ENCODE results near the gene RAD9A. TPM values are rescaled to one million over a fixed set of nuclear protein-coding genes. Genes with fewer than 3 reads are reported as not detected.

Gene RAD9A
- total and polyA plus RNA-seq, 2 experiments from 2014 or later: 3.9 to 4.6 TPM

- H3K79me2 ChIP-seq (ENCODE audit: insufficient read depth): peaks cover 17% of the 10 kb centered on the region
- H3F3A ChIP-seq (ENCODE audit: insufficient read depth): peaks cover 51% of the 10 kb centered on the region
- no peak overlapping the region for H3K9ac ChIP-seq
- peaks cover 27% of the 10 kb centered on the region for H3K4me1 ChIP-seq (ENCODE audit: insufficient read depth)
- H3K4me2 ChIP-seq (ENCODE audit: unreplicated experiment): no peak overlapping the region
- peak; percentile 47 for DNase-seq
- H3K4me3 ChIP-seq: no peak overlapping the region
- 57 to 63% methylated on average over 11 of the region's 11 CpGs for WGBS, 2 experiments (ENCODE audit: low coverage in 1 of 2, low lambda C conversion rate in 2 of 2, missing lambda C conversion rate in 2 of 2)
- no peak for TF ChIP-seq EZH2 (IDR thresholded peaks at IDR 0.05; ENCODE audit: insufficient read depth, poor library complexity, severe bottlenecking)
- no peak for TF ChIP-seq EZH2phosphoT487 (IDR thresholded peaks at IDR 0.05; ENCODE audit: insufficient read depth, low read depth)
- no peaks in the 10 kb centered on the region for H3K27me3 ChIP-seq (replicated peaks; ENCODE audit: insufficient read depth)
- peak overlapping the region; percentile 34 for H3K27ac ChIP-seq
- H3K36me3 ChIP-seq (ENCODE audit: low read depth): no peaks in the 10 kb centered on the region
- no peak overlapping the region for H2AFZ ChIP-seq
- no peaks in the 10 kb centered on the region for H4K20me1 ChIP-seq (ENCODE audit: insufficient read depth)
- no peaks in the 10 kb centered on the region for H3K9me2 ChIP-seq (ENCODE audit: insufficient read depth)
- H3K9me3 ChIP-seq (ENCODE audit: low read depth): no peaks in the 10 kb centered on the region
- in situ Hi-C loops (cut with MboI): no loop called here
These were observed 43.6 kb upstream of the RAD9A start for GRCh38 chr11:67347964-67348749.

GRCh38 chr11:67349036-67349435 is 42.8 kb upstream of the RAD9A start:
- DNase-seq: no peak
- Histone ChIP-seq H3K36me3 (ENCODE audit: low read depth) (no peaks in the 10 kb centered on the region), H3F3A (ENCODE audit: insufficient read depth) (peaks cover 54% of the 10 kb centered on the region), H3K4me1 (ENCODE audit: insufficient read depth) (peaks cover 30% of the 10 kb centered on the region), H3K9me2 (ENCODE audit: insufficient read depth) (no peaks in the 10 kb centered on the region), H2AFZ (no peak overlapping the region), H3K4me2 (ENCODE audit: unreplicated experiment) (no peak overlapping the region), H3K9ac (no peak overlapping the region), H3K4me3 (no peak overlapping the region), H4K20me1 (ENCODE audit: insufficient read depth) (no peaks in the 10 kb centered on the region), H3K79me2 (ENCODE audit: insufficient read depth) (peaks cover 17% of the 10 kb centered on the region), H3K27me3 (replicated peaks; ENCODE audit: insufficient read depth) (no peaks in the 10 kb centered on the region), H3K9me3 (ENCODE audit: low read depth) (no peaks in the 10 kb centered on the region), H3K27ac (peak overlapping the region; percentile 34)
- WGBS, 2 experiments (ENCODE audit: low coverage in 1 of 2, low lambda C conversion rate in 2 of 2, missing lambda C conversion rate in 2 of 2): 61 to 62% methylated on average over 5 of the region's 5 CpGs
- in situ Hi-C loops (cut with MboI): no loop called here
- TF ChIP-seq EZH2 (IDR thresholded peaks at IDR 0.05; ENCODE audit: insufficient read depth, poor library complexity, severe bottlenecking) (no peak), EZH2phosphoT487 (IDR thresholded peaks at IDR 0.05; ENCODE audit: insufficient read depth, low read depth) (no peak)

GRCh38 chr11:67349457-67349856 is 42.3 kb upstream of the RAD9A start:
- in situ Hi-C loops (cut with MboI): no loop called here
- 90 to 92% methylated on average over 2 of the region's 2 CpGs for WGBS, 2 experiments (ENCODE audit: low coverage in 1 of 2, low lambda C conversion rate in 2 of 2, missing lambda C conversion rate in 2 of 2)

GRCh38 chr11:67349928-67350465 is 41.8 kb upstream of the RAD9A start:
- H3K4me2 ChIP-seq (ENCODE audit: unreplicated experiment): no peak overlapping the region
- no peaks in the 10 kb centered on the region for H3K36me3 ChIP-seq (ENCODE audit: low read depth)
- no peak overlapping the region for H2AFZ ChIP-seq
- no peaks in the 10 kb centered on the region for H4K20me1 ChIP-seq (ENCODE audit: insufficient read depth)
- H3K27ac ChIP-seq: 0 out of 2 replicates have a peak overlapping the region, but pooled peaks have one; percentile 34
- no peak for DNase-seq
- WGBS, 2 experiments (ENCODE audit: low coverage in 1 of 2, low lambda C conversion rate in 2 of 2, missing lambda C conversion rate in 2 of 2): 87 to 88% methylated on average over 4 of the region's 4 CpGs
- peaks cover 37% of the 10 kb centered on the region for H3K4me1 ChIP-seq (ENCODE audit: insufficient read depth)
- in situ Hi-C loops (cut with MboI): no loop called here
- no peaks in the 10 kb centered on the region for H3K9me3 ChIP-seq (ENCODE audit: low read depth)
- no peak overlapping the region for H3K9ac ChIP-seq
- no peaks in the 10 kb centered on the region for H3K27me3 ChIP-seq (replicated peaks; ENCODE audit: insufficient read depth)
- H3K79me2 ChIP-seq (ENCODE audit: insufficient read depth): peaks cover 17% of the 10 kb centered on the region
- H3K4me3 ChIP-seq: no peak overlapping the region
- no peaks in the 10 kb centered on the region for H3K9me2 ChIP-seq (ENCODE audit: insufficient read depth)
- no peak for TF ChIP-seq EZH2phosphoT487 (IDR thresholded peaks at IDR 0.05; ENCODE audit: insufficient read depth, low read depth)
- no peak for TF ChIP-seq EZH2 (IDR thresholded peaks at IDR 0.05; ENCODE audit: insufficient read depth, poor library complexity, severe bottlenecking)
- H3F3A ChIP-seq (ENCODE audit: insufficient read depth): peaks cover 61% of the 10 kb centered on the region

More at GRCh38 chr11:67349457-67349856, 42.3 kb upstream of the RAD9A start:
- Histone ChIP-seq H3K9me3 (ENCODE audit: low read depth) (no peaks in the 10 kb centered on the region), H3K4me2 (ENCODE audit: unreplicated experiment) (no peak overlapping the region), H2AFZ (no peak overlapping the region), H3K27me3 (replicated peaks; ENCODE audit: insufficient read depth) (no peaks in the 10 kb centered on the region), H4K20me1 (ENCODE audit: insufficient read depth) (no peaks in the 10 kb centered on the region), H3K9ac (no peak overlapping the region), H3K27ac (peak overlapping the region; percentile 34; the same call in 1 of the 2 replicates), H3K36me3 (ENCODE audit: low read depth) (no peaks in the 10 kb centered on the region), H3K9me2 (ENCODE audit: insufficient read depth) (no peaks in the 10 kb centered on the region), H3K4me3 (no peak overlapping the region), H3K79me2 (ENCODE audit: insufficient read depth) (peaks cover 17% of the 10 kb centered on the region), H3F3A (ENCODE audit: insufficient read depth) (peaks cover 58% of the 10 kb centered on the region), H3K4me1 (ENCODE audit: insufficient read depth) (peaks cover 34% of the 10 kb centered on the region)
- no peak for TF ChIP-seq EZH2phosphoT487 (IDR thresholded peaks at IDR 0.05; ENCODE audit: insufficient read depth, low read depth)
- TF ChIP-seq EZH2 (IDR thresholded peaks at IDR 0.05; ENCODE audit: insufficient read depth, poor library complexity, severe bottlenecking): no peak
- DNase-seq: no peak

Measured in GM23248 (cell line).